Mucosa of rectum (tissue), 2 donors: Measurements from ENCODE around the gene ADAP1.
A peak's percentile ranks its signal among the peaks of the same experiment; 100 is the strongest.

Source experiments
- H3K27ac ChIP-seq, 2 donors: one replicate each; pipeline ENCODE4 v1.7.0; 2013; ENCODE audit warnings: inconsistent platforms in 2 of 2, low read depth in 2 of 2, low read length in 2 of 2
- H3K27me3 ChIP-seq, 2 donors: one replicate each; pipeline ENCODE4 v1.7.0; 2013; ENCODE audit warnings: low read length in 2 of 2; ENCODE audit not compliant: control insufficient read depth in 2 of 2, insufficient read depth in 2 of 2
- H3K36me3 ChIP-seq, 2 donors: one replicate each; pipeline ENCODE4 v1.7.0; 2013; ENCODE audit warnings: low read length in 2 of 2; ENCODE audit not compliant: control insufficient read depth in 2 of 2, insufficient read depth in 2 of 2
- H3K4me1 ChIP-seq, 2 donors: one replicate each; pipeline ENCODE4 v1.7.0; 2013; ENCODE audit warnings: low read length in 2 of 2, mild to moderate bottlenecking in 1 of 2; ENCODE audit not compliant: control insufficient read depth in 2 of 2, insufficient read depth in 2 of 2
- H3K4me3 ChIP-seq, 2 donors: one replicate each; pipeline ENCODE4 v1.7.0; 2013; ENCODE audit warnings: low read length in 2 of 2
- H3K9ac ChIP-seq, 2 donors: one replicate each; pipeline ENCODE4 v1.7.0; 2013; ENCODE audit warnings: low read length in 2 of 2, low read depth in 1 of 2, mild to moderate bottlenecking in 1 of 2
- H3K9me3 ChIP-seq, 2 donors: one replicate each; pipeline ENCODE4 v1.7.0; 2013; ENCODE audit warnings: low read length in 2 of 2; ENCODE audit not compliant: control insufficient read depth in 2 of 2
- donor health status: healthy.
- donor health status: Normal muscosa, but diverticular disease.

The ADAP1 gene

GRCh38 chr7:979886-980571 is 25.5 kb upstream of the ADAP1 start:
- Histone ChIP-seq H3K36me3 (no peaks in the 10 kb centered on the region), H3K4me3 (no peak overlapping the region), H3K27ac (no peak overlapping the region), H3K9ac (no peak overlapping the region), H3K27me3 (no peaks in the 10 kb centered on the region), H3K4me1 (peaks cover 39% of the 10 kb centered on the region in 2 donors), H3K9me3 (no peaks in the 10 kb centered on the region)

GRCh38 chr7:979151-979550 is 24.7 kb upstream of the ADAP1 start:
- Histone ChIP-seq H3K27ac (no peak overlapping the region), H3K9ac (no peak overlapping the region), H3K27me3 (no peaks in the 10 kb centered on the region), H3K4me3 (no peak overlapping the region), H3K9me3 (no peaks in the 10 kb centered on the region), H3K4me1 (peaks cover 41 to 42% of the 10 kb centered on the region in 2 donors), H3K36me3 (no peaks in the 10 kb centered on the region)

GRCh38 chr7:978416-979091 is 24.1 kb upstream of the ADAP1 start:
- Histone ChIP-seq H3K36me3 (no peaks in the 10 kb centered on the region), H3K27ac (peak overlapping the region; percentile 96 to 97), H3K4me1 (peaks cover 43 to 45% of the 10 kb centered on the region in 2 donors), H3K4me3 (no peak overlapping the region), H3K9me3 (no peaks in the 10 kb centered on the region), H3K27me3 (no peaks in the 10 kb centered on the region), H3K9ac (peak overlapping the region; percentile 32 to 66)

- Histone ChIP-seq H3K4me1 (peaks cover 42 to 47% of the 10 kb centered on the region in 2 donors), H3K9ac (peak overlapping the region; percentile 32 to 66), H3K27ac (peak overlapping the region; percentile 96 to 97), H3K36me3 (peaks cover under 1 to 3% of the 10 kb centered on the region in 2 donors), H3K9me3 (no peaks in the 10 kb centered on the region), H3K27me3 (no peaks in the 10 kb centered on the region), H3K4me3 (no peak overlapping the region)
Observed at GRCh38 chr7:978049-978346, 23.5 kb upstream of the ADAP1 start.

GRCh38 chr7:977326-978048 is 23.0 kb upstream of the ADAP1 start:
- peak overlapping the region; percentile 96 to 97 for H3K27ac ChIP-seq
- peak overlapping the region; percentile 47 to 66 for H3K9ac ChIP-seq
- H3K4me3 ChIP-seq: peak overlapping the region; percentile 31 to 48
- peaks cover 39 to 45% of the 10 kb centered on the region in 2 donors for H3K4me1 ChIP-seq
- peaks cover 5 to 8% of the 10 kb centered on the region in 2 donors for H3K36me3 ChIP-seq
- H3K27me3 ChIP-seq: no peaks in the 10 kb centered on the region
- no peaks in the 10 kb centered on the region for H3K9me3 ChIP-seq

- peaks cover 11 to 14% of the 10 kb centered on the region in 2 donors for H3K36me3 ChIP-seq
- H3K27me3 ChIP-seq: no peaks in the 10 kb centered on the region
- peak overlapping the region; percentile 41 to 66 for H3K9ac ChIP-seq
- no peaks in the 10 kb centered on the region for H3K9me3 ChIP-seq
- H3K27ac ChIP-seq: peak overlapping the region; percentile 96 to 97
- H3K4me1 ChIP-seq: peaks cover 38 to 40% of the 10 kb centered on the region in 2 donors
- peak overlapping the region; percentile 31 to 48 for H3K4me3 ChIP-seq
Observed at GRCh38 chr7:976901-977325, 22.4 kb upstream of the ADAP1 start.

GRCh38 chr7:975702-976473 is 21.4 kb upstream of the ADAP1 start:
- H3K27ac ChIP-seq: peak overlapping the region; percentile 96 to 97
- H3K4me3 ChIP-seq: peak overlapping the region; percentile 68 to 81
- H3K9me3 ChIP-seq: no peaks in the 10 kb centered on the region
- H3K36me3 ChIP-seq: peaks cover 13 to 21% of the 10 kb centered on the region in 2 donors
- H3K4me1 ChIP-seq: peaks cover 38% of the 10 kb centered on the region in 2 donors
- H3K27me3 ChIP-seq: no peaks in the 10 kb centered on the region
- H3K9ac ChIP-seq: peak overlapping the region; percentile 60 to 89

GRCh38 chr7:974820-975681 is 20.6 kb upstream of the ADAP1 start, which contains the start of gene COX19:
TSS of gene COX19 (minus strand) at chr7:975549. CDS start at chr7:975509, 40 bp downstream.
- peaks cover 38% of the 10 kb centered on the region in 2 donors for H3K4me1 ChIP-seq
- H3K27ac ChIP-seq: peak within 1 kb of the TSS; percentile 96 to 97
- no peaks in the 10 kb centered on the region for H3K9me3 ChIP-seq
- peak within 1 kb of the TSS; percentile 85 to 89 for H3K9ac ChIP-seq
- H3K27me3 ChIP-seq: no peaks in the 10 kb centered on the region
- H3K36me3 ChIP-seq: peaks cover 16 to 25% of the 10 kb centered on the region in 2 donors
- H3K4me3 ChIP-seq: peak within 1 kb of the TSS; percentile 77 to 81

- Histone ChIP-seq H3K27me3 (no peaks in the 10 kb centered on the region), H3K9ac (peak overlapping the region; percentile 85 to 89), H3K4me3 (peak overlapping the region; percentile 77 to 81), H3K36me3 (peaks cover 25 to 33% of the 10 kb centered on the region in 2 donors), H3K9me3 (no peaks in the 10 kb centered on the region), H3K4me1 (peaks cover 37 to 38% of the 10 kb centered on the region in 2 donors), H3K27ac (peak overlapping the region in 1 of 2 donors; percentile 97)
Observed at GRCh38 chr7:974172-974571, 19.7 kb upstream of the ADAP1 start.
